ENCODE results near the gene PTPRG.

Gene PTPRG

GRCh38 chr3:61929617-61930016 lies 368.2 kb downstream of the PTPRG start:
- Histone ChIP-seq H3K27me3 (ENCODE audit: insufficient read depth, low read length) (no peaks in the 10 kb centered on the region), H4K8ac (ENCODE audit: low read depth, low read length) (no peak overlapping the region), H3K4me3 (ENCODE audit: low read depth, low read length) (no peak overlapping the region), H4K12ac (ENCODE audit: low read depth, low read length) (no peak overlapping the region), H4K91ac (ENCODE audit: low read depth, low read length) (no peak overlapping the region), H2BK5ac (ENCODE audit: low read depth, low read length, poor library complexity) (no peak overlapping the region), H3K18ac (ENCODE audit: low read length) (no peak overlapping the region), H3K4ac (ENCODE audit: low read depth, low read length) (no peak overlapping the region), H3K23ac (ENCODE audit: low read length) (no peak overlapping the region), H3K14ac (ENCODE audit: low read length) (no peak overlapping the region), H2BK120ac (ENCODE audit: insufficient read depth, low read length, poor library complexity) (no peak overlapping the region), H2AFZ (ENCODE audit: insufficient read depth, low read length, poor library complexity) (no peak overlapping the region), H2AK5ac (ENCODE audit: low read length) (no peak overlapping the region), H2BK12ac (ENCODE audit: low read length) (no peak overlapping the region), H3K79me1 (ENCODE audit: low read length) (no peaks in the 10 kb centered on the region), H3K36me3 (ENCODE audit: control insufficient read depth in 1 of 2, insufficient read depth in 2 of 2, low read length in 2 of 2) (no peaks in the 10 kb centered on the region), H3K9me3 (ENCODE audit: insufficient read depth, low read depth, low read length) (no peaks in the 10 kb centered on the region), H3K79me2 (ENCODE audit: control insufficient read depth, insufficient read depth, low read length, poor library complexity) (no peaks in the 10 kb centered on the region), H3K9ac (ENCODE audit: low read length) (no peak overlapping the region), H3K4me2 (ENCODE audit: low read length) (no peak overlapping the region), H3K27ac (ENCODE audit: low read depth, low read length) (no peak overlapping the region), H3K4me1 (ENCODE audit: control insufficient read depth in 1 of 2, insufficient read depth in 2 of 2, low read length in 2 of 2) (peaks cover 0 to 3% of the 10 kb centered on the region in 2 experiments)
- no peak for DNase-seq
- no CpG with 5 or more reads among the region's 8 CpGs for WGBS (ENCODE audit: extremely low coverage, insufficient coverage, insufficient read length)

DNA sequence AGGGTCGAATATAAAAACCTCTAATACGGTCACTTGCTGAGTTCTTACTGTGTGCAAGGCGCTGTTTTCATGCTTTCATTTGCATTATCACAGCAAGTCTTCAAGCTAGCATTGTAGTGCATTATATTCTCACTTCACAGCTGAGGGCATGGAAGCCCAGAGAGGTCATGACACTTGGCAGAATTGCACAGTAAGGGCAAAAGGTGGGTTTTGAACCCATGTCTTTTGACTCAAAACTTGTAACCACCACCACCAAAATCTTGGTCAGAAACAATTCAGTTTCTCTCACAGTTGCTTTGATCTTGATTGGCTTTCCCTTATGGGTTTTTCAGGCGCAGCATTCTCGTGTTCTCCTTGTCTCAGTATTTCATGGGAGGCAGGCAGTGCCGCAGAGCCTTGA lies 371.1 kb downstream of the PTPRG start:
- H3K79me1 ChIP-seq (ENCODE audit: low read length), result no peaks in the 10 kb centered on the region
- H2AFZ ChIP-seq (ENCODE audit: insufficient read depth, low read length, poor library complexity), result no peak overlapping the region
- H3K4ac ChIP-seq (ENCODE audit: low read depth, low read length), result no peak overlapping the region
- H4K8ac ChIP-seq (ENCODE audit: low read depth, low read length), result no peak overlapping the region
- H3K79me2 ChIP-seq (ENCODE audit: control insufficient read depth, insufficient read depth, low read length, poor library complexity), result no peaks in the 10 kb centered on the region
- no peak overlapping the region for H3K18ac ChIP-seq (ENCODE audit: low read length)
- H2BK120ac ChIP-seq (ENCODE audit: insufficient read depth, low read length, poor library complexity), result no peak overlapping the region
- no peak overlapping the region for H3K27ac ChIP-seq (ENCODE audit: low read depth, low read length)
- no peak overlapping the region for H2AK5ac ChIP-seq (ENCODE audit: low read length)
- no peak overlapping the region for H3K4me2 ChIP-seq (ENCODE audit: low read length)
- no peak overlapping the region for H2BK5ac ChIP-seq (ENCODE audit: low read depth, low read length, poor library complexity)
- H3K14ac ChIP-seq (ENCODE audit: low read length), result no peak overlapping the region
- no peak overlapping the region for H3K23ac ChIP-seq (ENCODE audit: low read length)
- H3K36me3 ChIP-seq (ENCODE audit: control insufficient read depth in 1 of 2, insufficient read depth in 2 of 2, low read length in 2 of 2), result no peaks in the 10 kb centered on the region
- no peaks in the 10 kb centered on the region for H3K4me1 ChIP-seq (ENCODE audit: control insufficient read depth in 1 of 2, insufficient read depth in 2 of 2, low read length in 2 of 2)
- no peaks in the 10 kb centered on the region for H3K27me3 ChIP-seq (ENCODE audit: insufficient read depth, low read length)
- WGBS (ENCODE audit: extremely low coverage, insufficient coverage, insufficient read length), result no CpG with 5 or more reads among the region's 6 CpGs
- H3K9ac ChIP-seq (ENCODE audit: low read length), result no peak overlapping the region
- H3K4me3 ChIP-seq (ENCODE audit: low read depth, low read length), result no peak overlapping the region
- no peak for DNase-seq
- no peak overlapping the region for H2BK12ac ChIP-seq (ENCODE audit: low read length)
- H4K91ac ChIP-seq (ENCODE audit: low read depth, low read length), result no peak overlapping the region
- no peaks in the 10 kb centered on the region for H3K9me3 ChIP-seq (ENCODE audit: insufficient read depth, low read depth, low read length)
- no peak overlapping the region for H4K12ac ChIP-seq (ENCODE audit: low read depth, low read length)

- Histone ChIP-seq H4K12ac (ENCODE audit: low read depth, low read length) (no peak overlapping the region), H2AFZ (ENCODE audit: insufficient read depth, low read length, poor library complexity) (no peak overlapping the region), H3K36me3 (ENCODE audit: control insufficient read depth in 1 of 2, insufficient read depth in 2 of 2, low read length in 2 of 2) (no peaks in the 10 kb centered on the region), H3K18ac (ENCODE audit: low read length) (no peak overlapping the region), H3K4me3 (ENCODE audit: low read depth, low read length) (no peak overlapping the region), H3K23ac (ENCODE audit: low read length) (no peak overlapping the region), H3K79me2 (ENCODE audit: control insufficient read depth, insufficient read depth, low read length, poor library complexity) (no peaks in the 10 kb centered on the region), H3K27ac (ENCODE audit: low read depth, low read length) (no peak overlapping the region), H3K27me3 (ENCODE audit: insufficient read depth, low read length) (no peaks in the 10 kb centered on the region), H2BK12ac (ENCODE audit: low read length) (no peak overlapping the region), H2BK120ac (ENCODE audit: insufficient read depth, low read length, poor library complexity) (no peak overlapping the region), H3K9ac (ENCODE audit: low read length) (no peak overlapping the region), H4K91ac (ENCODE audit: low read depth, low read length) (no peak overlapping the region), H3K9me3 (ENCODE audit: insufficient read depth, low read depth, low read length) (no peaks in the 10 kb centered on the region), H3K14ac (ENCODE audit: low read length) (no peak overlapping the region), H2BK5ac (ENCODE audit: low read depth, low read length, poor library complexity) (no peak overlapping the region), H3K79me1 (ENCODE audit: low read length) (no peaks in the 10 kb centered on the region), H2AK5ac (ENCODE audit: low read length) (no peak overlapping the region), H3K4ac (ENCODE audit: low read depth, low read length) (no peak overlapping the region), H4K8ac (ENCODE audit: low read depth, low read length) (no peak overlapping the region), H3K4me2 (ENCODE audit: low read length) (no peak overlapping the region), H3K4me1 (ENCODE audit: control insufficient read depth in 1 of 2, insufficient read depth in 2 of 2, low read length in 2 of 2) (no peaks in the 10 kb centered on the region)
- WGBS (ENCODE audit: extremely low coverage, insufficient coverage, insufficient read length), result no CpG with 5 or more reads among the region's 5 CpGs
- DNase-seq, result no peak
These were observed 372.6 kb downstream of the PTPRG start for GRCh38 chr3:61933798-61934504.

- no CpG with 5 or more reads among the region's 1 CpG for WGBS (ENCODE audit: extremely low coverage, insufficient coverage, insufficient read length)
- H2BK120ac ChIP-seq (ENCODE audit: insufficient read depth, low read length, poor library complexity), result no peak overlapping the region
- H4K91ac ChIP-seq (ENCODE audit: low read depth, low read length), result no peak overlapping the region
- no peak overlapping the region for H4K12ac ChIP-seq (ENCODE audit: low read depth, low read length)
- H3K36me3 ChIP-seq (ENCODE audit: control insufficient read depth in 1 of 2, insufficient read depth in 2 of 2, low read length in 2 of 2), result no peaks in the 10 kb centered on the region
- H3K4me1 ChIP-seq (ENCODE audit: control insufficient read depth in 1 of 2, insufficient read depth in 2 of 2, low read length in 2 of 2), result no peaks in the 10 kb centered on the region
- H3K79me2 ChIP-seq (ENCODE audit: control insufficient read depth, insufficient read depth, low read length, poor library complexity), result no peaks in the 10 kb centered on the region
- no peak overlapping the region for H3K4ac ChIP-seq (ENCODE audit: low read depth, low read length)
- H3K14ac ChIP-seq (ENCODE audit: low read length), result no peak overlapping the region
- H3K4me3 ChIP-seq (ENCODE audit: low read depth, low read length), result no peak overlapping the region
- H2BK5ac ChIP-seq (ENCODE audit: low read depth, low read length, poor library complexity), result no peak overlapping the region
- no peaks in the 10 kb centered on the region for H3K9me3 ChIP-seq (ENCODE audit: insufficient read depth, low read depth, low read length)
- no peak overlapping the region for H2BK12ac ChIP-seq (ENCODE audit: low read length)
- no peaks in the 10 kb centered on the region for H3K27me3 ChIP-seq (ENCODE audit: insufficient read depth, low read length)
- no peak overlapping the region for H3K18ac ChIP-seq (ENCODE audit: low read length)
- no peaks in the 10 kb centered on the region for H3K79me1 ChIP-seq (ENCODE audit: low read length)
- H3K23ac ChIP-seq (ENCODE audit: low read length), result no peak overlapping the region
- no peak overlapping the region for H2AK5ac ChIP-seq (ENCODE audit: low read length)
- no peak overlapping the region for H2AFZ ChIP-seq (ENCODE audit: insufficient read depth, low read length, poor library complexity)
- H3K4me2 ChIP-seq (ENCODE audit: low read length), result no peak overlapping the region
- no peak overlapping the region for H3K27ac ChIP-seq (ENCODE audit: low read depth, low read length)
- no peak overlapping the region for H4K8ac ChIP-seq (ENCODE audit: low read depth, low read length)
- no peak overlapping the region for H3K9ac ChIP-seq (ENCODE audit: low read length)
- DNase-seq, result no peak
These were observed 373.1 kb downstream of the PTPRG start for GRCh38 chr3:61934505-61934871.
